HFFc6 (cell line): ENCODE results near the gene SEPTIN10. TPM values are rescaled to one million over a fixed set of nuclear protein-coding genes. Genes with fewer than 3 reads are reported as not detected.
"Not testable (repeated sequence)": the region's sequence is repeated elsewhere in the genome, so short reads cannot be mapped to it uniquely, and the experiment has no call there.

ENCODE experiments used
- DNase-seq: peaks from one replicate; pipeline ENCODE4 v3.0.0-alpha.2; 2018
- H3K27ac Mint-ChIP-seq: 2 replicates; pipeline ENCODE4 v1.8.0; 2020; ENCODE audit warnings: mild to moderate bottlenecking, mixed read lengths
- H3K27me3 Mint-ChIP-seq: 2 replicates; pipeline ENCODE4 v1.8.0; 2021; ENCODE audit warnings: mild to moderate bottlenecking, moderate library complexity, mixed read lengths; ENCODE audit not compliant: insufficient read depth
- H3K36me3 Mint-ChIP-seq: 2 replicates; pipeline ENCODE4 v1.8.0; 2021; ENCODE audit warnings: low read depth, mixed read lengths
- H3K4me1 Mint-ChIP-seq: 2 replicates; pipeline ENCODE4 v1.8.0; 2020; ENCODE audit warnings: low read depth, mixed read lengths
- H3K4me3 Mint-ChIP-seq: 2 replicates; pipeline ENCODE4 v1.8.0; 2020; ENCODE audit warnings: mild to moderate bottlenecking, moderate library complexity, mixed read lengths
- H3K9me3 Mint-ChIP-seq: 2 replicates; pipeline ENCODE4 v1.8.0; 2020; ENCODE audit warnings: mild to moderate bottlenecking, mixed read lengths
- total RNA-seq, 6 experiments: library from RNA; stranded (reverse); fragmentation: NEBNext Ultra II Directional; extraction: Animal tissue kit (Norgen Biotek cat#: 25700); gene quantifications; 2 replicates in 1 of 6; 3 replicates in 5 of 6; pipeline ENCODE4 v1.2.3, GENCODE V29; 2021
- TF ChIP-seq, protein P1 (sequence below): fragments of 200-600 bp; sonication (generic); IDR thresholded peaks from 2 replicates; pipeline ENCODE4 v1.5.0; 2021; ENCODE audit warnings: antibody characterized with exemption, mild to moderate bottlenecking

The SEPTIN10 gene
- total RNA-seq, 6 experiments from 2014 or later: 102 to 127 (median 114) TPM

DNA sequence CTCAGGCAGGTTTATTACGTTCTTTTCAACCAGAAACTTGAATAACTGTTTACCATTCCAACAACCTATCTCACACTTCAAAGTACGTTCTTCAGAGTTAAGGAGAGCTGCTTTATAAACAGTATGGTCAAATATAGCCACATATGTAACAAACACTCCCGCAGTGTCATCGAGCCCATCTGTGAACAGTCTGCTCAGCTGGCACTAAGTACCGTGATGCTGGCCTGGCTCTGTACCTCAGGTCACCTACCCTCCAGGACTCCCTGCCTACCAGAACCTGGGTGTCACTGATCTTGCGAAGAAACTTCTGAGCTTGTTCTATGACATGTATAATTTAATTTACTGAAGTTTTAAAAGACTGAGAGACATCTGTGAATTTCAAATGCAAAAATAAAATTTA lies 71.4 kb downstream of the SEPTIN10 start:
- no peak for DNase-seq
- TF ChIP-seq, protein P1, sequence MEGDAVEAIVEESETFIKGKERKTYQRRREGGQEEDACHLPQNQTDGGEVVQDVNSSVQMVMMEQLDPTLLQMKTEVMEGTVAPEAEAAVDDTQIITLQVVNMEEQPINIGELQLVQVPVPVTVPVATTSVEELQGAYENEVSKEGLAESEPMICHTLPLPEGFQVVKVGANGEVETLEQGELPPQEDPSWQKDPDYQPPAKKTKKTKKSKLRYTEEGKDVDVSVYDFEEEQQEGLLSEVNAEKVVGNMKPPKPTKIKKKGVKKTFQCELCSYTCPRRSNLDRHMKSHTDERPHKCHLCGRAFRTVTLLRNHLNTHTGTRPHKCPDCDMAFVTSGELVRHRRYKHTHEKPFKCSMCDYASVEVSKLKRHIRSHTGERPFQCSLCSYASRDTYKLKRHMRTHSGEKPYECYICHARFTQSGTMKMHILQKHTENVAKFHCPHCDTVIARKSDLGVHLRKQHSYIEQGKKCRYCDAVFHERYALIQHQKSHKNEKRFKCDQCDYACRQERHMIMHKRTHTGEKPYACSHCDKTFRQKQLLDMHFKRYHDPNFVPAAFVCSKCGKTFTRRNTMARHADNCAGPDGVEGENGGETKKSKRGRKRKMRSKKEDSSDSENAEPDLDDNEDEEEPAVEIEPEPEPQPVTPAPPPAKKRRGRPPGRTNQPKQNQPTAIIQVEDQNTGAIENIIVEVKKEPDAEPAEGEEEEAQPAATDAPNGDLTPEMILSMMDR: no peak
- no peaks in the 10 kb centered on the region; the same call in none of the 2 replicates for H3K27me3 Mint-ChIP-seq
- no peak overlapping the region for H3K27ac Mint-ChIP-seq
- H3K9me3 Mint-ChIP-seq: no peaks in the 10 kb centered on the region
- H3K36me3 Mint-ChIP-seq: 0 out of 2 replicates have a peak, but pooled peaks cover 23% of the 10 kb centered on the region
- H3K4me3 Mint-ChIP-seq: no peak overlapping the region
- peaks cover 8% of the 10 kb centered on the region for H3K4me1 Mint-ChIP-seq

DNA sequence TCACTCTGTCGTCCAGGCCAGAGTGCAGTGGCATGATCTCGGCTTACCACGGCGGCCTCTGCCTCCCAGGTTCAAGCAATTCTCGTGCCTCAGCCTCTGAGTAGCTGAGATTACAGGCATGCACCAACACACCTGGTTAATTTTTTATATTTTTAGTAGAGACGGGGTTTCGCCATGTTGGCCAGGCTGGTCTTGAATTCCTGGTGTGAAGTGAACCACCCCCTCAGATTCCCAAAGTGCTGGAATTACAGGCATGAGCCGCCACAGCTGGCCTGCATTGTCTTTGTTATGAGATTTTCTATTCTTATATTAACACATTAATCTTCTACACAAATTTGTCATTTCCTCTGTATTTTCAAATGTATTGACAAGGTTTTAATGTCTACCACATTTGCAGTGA lies 75.2 kb downstream of the SEPTIN10 start:
- Mint-ChIP-seq H3K4me1 (no peaks in the 10 kb centered on the region), H3K27ac (no peak overlapping the region), H3K4me3 (no peak overlapping the region), H3K36me3 (0 out of 2 replicates have a peak, but pooled peaks cover 11% of the 10 kb centered on the region), H3K9me3 (no peaks in the 10 kb centered on the region), H3K27me3 (peaks cover 4% of the 10 kb centered on the region; the same call in 1 of the 2 replicates)
- DNase-seq: no peak
- TF ChIP-seq, protein P1: no peak

DNA sequence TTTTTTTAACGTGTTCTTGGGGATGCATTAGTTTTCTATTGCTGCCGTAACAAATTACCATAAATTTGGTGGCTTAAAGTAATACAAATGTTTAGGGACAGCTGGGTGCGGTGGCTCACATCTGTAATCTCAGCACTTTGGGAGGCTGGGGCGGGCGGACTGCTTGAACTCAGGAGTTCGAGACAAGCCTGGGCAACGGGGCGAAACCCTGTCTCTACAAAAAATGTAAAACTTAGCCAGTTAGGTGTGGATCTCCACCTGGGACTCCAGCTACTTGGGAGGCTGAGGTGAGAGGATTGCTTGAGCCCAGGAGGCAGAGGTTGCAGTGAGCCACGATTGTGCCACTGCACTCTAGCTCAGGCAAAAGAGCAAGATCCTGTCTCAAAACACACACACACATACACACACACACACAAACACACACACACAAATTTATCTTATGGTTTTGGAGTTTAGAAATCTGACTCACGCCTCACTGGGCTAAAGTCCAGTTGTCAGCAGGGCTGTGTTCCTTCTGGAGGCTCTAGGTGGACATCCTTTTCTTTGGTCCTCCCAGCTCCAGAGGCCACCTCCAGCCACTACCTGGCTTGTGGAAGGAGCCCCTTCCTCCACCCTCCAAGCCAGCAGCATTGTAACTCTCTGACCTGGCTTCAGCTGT lies 76.1 kb downstream of the SEPTIN10 start:
- DNase-seq: peak; percentile 18
- no peaks in the 10 kb centered on the region for H3K9me3 Mint-ChIP-seq
- 0 out of 2 replicates have a peak, but pooled peaks cover 11% of the 10 kb centered on the region for H3K36me3 Mint-ChIP-seq
- H3K27me3 Mint-ChIP-seq: peaks cover 10% of the 10 kb centered on the region
- no peak overlapping the region for H3K27ac Mint-ChIP-seq
- H3K4me1 Mint-ChIP-seq: no peaks in the 10 kb centered on the region
- TF ChIP-seq, protein P1: no peak
- no peak overlapping the region; the same call in 1 of the 2 replicates for H3K4me3 Mint-ChIP-seq

DNA sequence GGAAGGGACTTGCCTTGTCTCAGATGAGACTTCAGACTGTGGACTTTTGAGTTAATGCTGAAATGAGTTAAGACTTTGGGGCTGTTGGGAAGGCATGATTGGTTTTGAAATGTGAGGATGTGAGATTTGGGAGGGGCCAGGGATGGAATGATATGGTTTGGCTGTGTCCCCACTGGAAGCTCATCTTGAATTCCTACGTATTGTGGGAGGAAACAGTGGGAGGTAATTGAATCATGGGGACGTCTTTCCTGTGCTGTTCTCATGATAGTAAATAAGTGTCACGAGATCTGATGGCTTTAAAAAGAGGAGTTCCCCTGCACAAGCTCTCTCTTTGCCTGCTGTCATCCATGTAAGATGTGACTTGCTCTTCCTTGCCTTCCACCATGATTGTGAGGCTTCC lies 77.2 kb downstream of the SEPTIN10 start:
- H3K4me1 Mint-ChIP-seq, H3K27ac Mint-ChIP-seq, H3K36me3 Mint-ChIP-seq, H3K4me3 Mint-ChIP-seq, H3K9me3 Mint-ChIP-seq, DNase-seq: not testable (repeated sequence)
- peaks cover 13% of the 10 kb centered on the region for H3K27me3 Mint-ChIP-seq

DNA sequence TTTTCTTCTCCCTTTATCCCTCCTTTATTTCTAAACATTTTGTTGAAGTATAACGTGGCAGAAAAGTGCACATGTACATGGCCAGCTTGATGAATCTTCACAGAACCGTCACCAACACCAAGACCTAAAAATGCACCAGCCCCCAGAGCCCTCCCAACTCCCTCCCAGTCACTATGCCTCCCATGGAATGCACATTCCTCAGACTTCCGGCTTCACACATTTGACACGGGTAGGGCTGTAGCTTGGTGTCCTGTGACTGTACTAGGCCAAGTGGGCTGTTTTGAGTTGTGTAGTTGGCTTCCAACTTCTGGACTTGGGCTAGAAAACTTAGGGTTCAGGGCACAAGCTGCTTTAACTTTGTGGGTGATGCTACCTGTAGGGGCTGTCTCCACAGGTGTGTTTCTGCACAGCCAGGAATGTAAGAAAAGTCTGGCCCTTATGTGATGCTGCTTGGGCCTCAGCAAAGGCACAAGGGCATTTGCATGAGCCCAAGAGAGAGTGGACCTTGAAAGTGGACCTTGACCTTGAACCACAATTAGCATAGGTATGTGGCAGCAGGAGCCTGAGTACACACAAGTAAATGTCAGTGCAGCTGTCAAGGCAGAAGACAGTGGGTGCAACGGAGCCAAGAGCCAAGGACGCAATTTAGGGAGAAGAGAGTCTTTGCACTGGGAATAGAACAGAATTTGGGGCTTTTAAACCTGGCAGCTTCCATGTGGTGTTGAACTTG lies 78.4 kb downstream of the SEPTIN10 start:
- Mint-ChIP-seq H3K27me3 (peaks cover 22% of the 10 kb centered on the region), H3K4me3 (no peak overlapping the region), H3K27ac (no peak overlapping the region), H3K36me3 (no peaks in the 10 kb centered on the region), H3K4me1 (no peaks in the 10 kb centered on the region), H3K9me3 (no peaks in the 10 kb centered on the region)
- DNase-seq: no peak
- TF ChIP-seq, protein P1: no peak

DNA sequence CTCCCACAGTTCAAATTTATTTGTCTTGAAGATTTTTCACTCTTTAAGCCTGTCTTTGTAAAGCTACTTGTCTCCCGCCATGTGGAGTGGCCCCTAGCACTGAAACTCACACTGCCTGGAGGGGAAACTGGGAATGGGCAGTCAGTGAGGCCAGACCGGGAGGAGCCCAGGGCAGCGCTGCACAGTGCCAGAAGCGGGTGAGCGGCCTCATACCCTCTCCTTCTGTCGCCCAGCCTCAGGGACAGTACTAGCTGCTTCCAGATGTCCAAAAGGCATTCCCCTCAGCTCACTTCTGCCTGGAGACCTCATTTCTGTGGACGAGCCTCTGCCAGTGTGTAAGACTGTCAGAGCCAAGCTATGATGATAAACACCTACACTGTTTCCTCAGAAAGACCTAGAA lies 79.9 kb downstream of the SEPTIN10 start:
- DNase-seq: no peak
- no peaks in the 10 kb centered on the region for H3K9me3 Mint-ChIP-seq
- TF ChIP-seq, protein P1: no peak
- peaks cover 32% of the 10 kb centered on the region for H3K27me3 Mint-ChIP-seq
- peaks cover 4% of the 10 kb centered on the region; the same call in 1 of the 2 replicates for H3K4me1 Mint-ChIP-seq
- H3K4me3 Mint-ChIP-seq: no peak overlapping the region
- no peaks in the 10 kb centered on the region for H3K36me3 Mint-ChIP-seq
- H3K27ac Mint-ChIP-seq: no peak overlapping the region
